Gastrocnemius medialis (tissue), 4 donors: Measurements from ENCODE around the gene NRDC.

ENCODE experiments used
- POLR2A ChIP-seq, 2 donors: fragments of 450-650 bp; IDR thresholded peaks; one replicate each; pipeline ENCODE4 v1.6.1; 2017; ENCODE audit warnings: antibody characterized with exemption in 2 of 2, mild to moderate bottlenecking in 2 of 2, moderate library complexity in 2 of 2
- TF ChIP-seq, protein P1 (sequence below), 5 experiments: fragments of 450-650 bp in 3 of 5; fragments of 200-600 bp in 2 of 5; sonication (generic) in 2 of 5; IDR thresholded peaks in 4 of 5; conservative IDR thresholded peaks in 1 of 5; 1 replicate in 4 of 5; 2 replicates in 1 of 5; pipeline ENCODE4 v1.5.1; 2016 to 2019; ENCODE audit warnings: antibody characterized with exemption in 5 of 5, mild to moderate bottlenecking in 3 of 5, moderate library complexity in 3 of 5

DNA sequence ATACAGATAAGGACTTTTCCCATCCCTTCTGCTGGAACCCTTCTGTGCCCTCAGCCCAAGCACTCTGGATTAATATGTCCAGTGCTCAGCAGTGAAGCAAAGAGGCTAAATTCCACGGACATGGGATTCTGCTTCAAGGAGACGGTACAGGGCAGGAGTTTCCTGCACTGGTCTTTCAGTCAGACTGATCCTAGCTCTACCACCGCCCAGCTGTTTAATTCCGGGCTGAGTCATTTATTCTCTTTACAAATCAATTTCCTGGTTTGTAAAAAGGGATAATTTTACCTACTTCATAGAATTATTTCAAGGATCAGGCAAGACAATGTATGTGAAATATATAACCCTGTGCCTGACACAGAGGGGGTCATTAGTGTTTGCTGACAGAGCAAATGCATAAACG, 41.6 kb upstream of the NRDC start:
- TF ChIP-seq, protein P1, sequence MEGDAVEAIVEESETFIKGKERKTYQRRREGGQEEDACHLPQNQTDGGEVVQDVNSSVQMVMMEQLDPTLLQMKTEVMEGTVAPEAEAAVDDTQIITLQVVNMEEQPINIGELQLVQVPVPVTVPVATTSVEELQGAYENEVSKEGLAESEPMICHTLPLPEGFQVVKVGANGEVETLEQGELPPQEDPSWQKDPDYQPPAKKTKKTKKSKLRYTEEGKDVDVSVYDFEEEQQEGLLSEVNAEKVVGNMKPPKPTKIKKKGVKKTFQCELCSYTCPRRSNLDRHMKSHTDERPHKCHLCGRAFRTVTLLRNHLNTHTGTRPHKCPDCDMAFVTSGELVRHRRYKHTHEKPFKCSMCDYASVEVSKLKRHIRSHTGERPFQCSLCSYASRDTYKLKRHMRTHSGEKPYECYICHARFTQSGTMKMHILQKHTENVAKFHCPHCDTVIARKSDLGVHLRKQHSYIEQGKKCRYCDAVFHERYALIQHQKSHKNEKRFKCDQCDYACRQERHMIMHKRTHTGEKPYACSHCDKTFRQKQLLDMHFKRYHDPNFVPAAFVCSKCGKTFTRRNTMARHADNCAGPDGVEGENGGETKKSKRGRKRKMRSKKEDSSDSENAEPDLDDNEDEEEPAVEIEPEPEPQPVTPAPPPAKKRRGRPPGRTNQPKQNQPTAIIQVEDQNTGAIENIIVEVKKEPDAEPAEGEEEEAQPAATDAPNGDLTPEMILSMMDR (IDR thresholded peaks at IDR 0.05 in 4 of 5, conservative IDR thresholded peaks at IDR 0.05 in 1 of 5) = no peak
- TF ChIP-seq POLR2A (IDR thresholded peaks at IDR 0.05) = no peak
